Aorta (tissue), 5 donors: ENCODE measurements around the gene PRDM1. TPM values are rescaled to one million over a fixed set of nuclear protein-coding genes. Genes with fewer than 3 reads are reported as not detected.

Experiments used
- ATAC-seq: fragments of 200-7000 bp; cut with Tn5 transposase; one replicate; pipeline ENCODE4 v1.9.1; 2022; ENCODE audit warnings: moderate library complexity; ENCODE audit not compliant: low FRiP score
- DNase-seq, 2 donors: peaks; one replicate each; pipeline ENCODE4 v3.0.0-alpha.2; 2020
- H3K27ac ChIP-seq, 2 donors: one replicate each; pipeline ENCODE4 v1.5.1; 2013; ENCODE audit warnings: low read length in 2 of 2, mild to moderate bottlenecking in 2 of 2, moderate library complexity in 2 of 2, control low read depth in 1 of 2, inconsistent platforms in 1 of 2, low read depth in 1 of 2
- H3K27me3 ChIP-seq, 2 donors: one replicate each; pipeline ENCODE4 v1.6.1; 2013; ENCODE audit warnings: control low read depth in 1 of 2, low read length in 1 of 2, mild to moderate bottlenecking in 1 of 2, moderate library complexity in 1 of 2; ENCODE audit not compliant: insufficient read depth in 2 of 2, control insufficient read depth in 1 of 2
- H3K36me3 ChIP-seq, 2 donors: one replicate each; pipeline ENCODE4 v1.6.1; 2013; ENCODE audit warnings: control low read depth in 1 of 2, low read length in 1 of 2, mild to moderate bottlenecking in 1 of 2; ENCODE audit not compliant: insufficient read depth in 2 of 2, control insufficient read depth in 1 of 2
- H3K4me1 ChIP-seq, 2 donors: one replicate each; pipeline ENCODE4 v1.6.1; 2013; ENCODE audit warnings: low read length in 2 of 2, control low read depth in 1 of 2, mild to moderate bottlenecking in 1 of 2, moderate library complexity in 1 of 2; ENCODE audit not compliant: insufficient read depth in 2 of 2, control insufficient read depth in 1 of 2
- H3K4me3 ChIP-seq, 2 donors: one replicate each; pipeline ENCODE4 v1.5.1; 2013; ENCODE audit warnings: low read length in 2 of 2, control low read depth in 1 of 2, mild to moderate bottlenecking in 1 of 2
- H3K9me3 ChIP-seq: one replicate; pipeline ENCODE4 v1.6.1; 2013; ENCODE audit warnings: mild to moderate bottlenecking, low read length; ENCODE audit not compliant: control insufficient read depth
- WGBS, 2 donors: extraction: QIAGEN DNeasy Blood & Tissue Kit; methylation state at CpG; one replicate each; pipeline ENCODE4 v1.1.7; 2013; 5-methylcytosine and 5-hydroxymethylcytosine counted together
- intact Hi-C, 2 donors: fragments of 100-400 bp; cut with DNase I; formaldehyde crosslinking; loops; one replicate each; pipeline versions ENCODE4 v1.14.2 to v1.15.0; 2022
- long read RNA-seq, 2 donors: library from polyadenylated mRNA; unstranded; transcript quantifications; one replicate each; pipeline ENCODE4 v2.0.0, GENCODE V29; 2020 to 2021
- polyA plus RNA-seq, 2 donors: library from polyadenylated mRNA; stranded (reverse); fragments of 200-250 nt; gene quantifications; one replicate each; pipeline ENCODE4 v1.2.3, GENCODE V29; 2013
- total RNA-seq, 2 donors: library from RNA; stranded (reverse); fragmentation: NEBNext Ultra II Directional; extraction: Animal tissue kit (Norgen Biotek cat#: 25700); gene quantifications; one replicate each; pipeline ENCODE4 v1.2.1, GENCODE V29; 2021
- donor health status: healthy with polysubstance abuse.
- donor health status: Bipolar disorder and iron deficiency.
- donor health status: DM: no; HTN: no; CAD: no.
- donor health status: DM: no; HTN: no; CAD: no.
- donor health status: DM: yes; HTN: yes; CAD: no.

PRDM1 gene
- total RNA-seq, result 10 to 100 TPM in 1 of 2 donors, 1 to 10 TPM in 1; 6.0 to 10.5 TPM
- polyA plus RNA-seq, result 1 to 10 TPM in 1 of 2 donors, under 1 TPM in 1; 0.23 to 1.0 TPM
- long read RNA-seq, donor 1, partial matches to known transcripts, result 2 of 4 reads
- long read RNA-seq, donor 1, other reads (novel, unspliced or antisense), result 2 of 4 reads
- long read RNA-seq, donor 2, result 0 reads

DNA sequence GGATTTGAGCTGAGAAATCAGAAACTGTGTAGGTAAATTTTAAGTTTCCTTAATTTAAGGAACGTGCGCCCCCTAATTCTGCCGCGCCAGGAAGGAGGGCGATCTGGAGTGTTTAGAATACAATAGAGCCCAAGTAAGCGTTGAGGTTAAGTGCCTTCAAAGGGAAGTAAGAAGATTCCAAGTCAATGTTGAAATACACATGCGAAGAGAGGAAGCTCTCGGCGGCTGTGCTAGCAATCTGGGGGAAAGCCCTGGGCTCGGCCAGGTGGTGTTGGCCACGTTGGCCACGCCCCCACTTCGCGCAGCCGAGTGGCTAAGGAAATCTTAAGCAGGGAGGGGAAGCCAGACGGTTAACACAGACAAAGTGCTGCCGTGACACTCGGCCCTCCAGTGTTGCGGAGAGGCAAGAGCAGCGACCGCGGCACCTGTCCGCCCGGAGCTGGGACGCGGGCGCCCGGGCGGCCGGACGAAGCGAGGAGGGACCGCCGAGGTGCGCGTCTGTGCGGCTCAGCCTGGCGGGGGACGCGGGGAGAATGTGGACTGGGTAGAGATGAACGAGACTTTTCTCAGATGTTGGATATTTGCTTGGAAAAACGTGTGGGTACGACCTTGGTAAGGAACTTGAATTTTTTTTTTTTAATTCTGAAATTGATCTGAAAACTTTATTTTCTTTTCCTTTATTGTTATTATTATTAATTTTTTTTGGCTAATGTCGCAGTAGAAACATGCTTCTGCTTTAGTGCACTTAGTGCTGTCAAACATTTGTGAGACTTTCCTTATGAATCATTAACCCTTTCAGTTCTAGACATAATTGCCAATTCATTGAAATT is at the start of gene PRDM1:
PRDM1 (plus strand) TSS at position 353 of the 830 bp plus-strand sequence; CDS start at position 571, 218 bp downstream.
- DNase-seq (peak; percentile 84 to 90), ATAC-seq (peak; percentile 70)
- intact Hi-C loops, result no loop called here
- H3K9me3 ChIP-seq, result no peaks in the 10 kb centered on the region
- WGBS, 2 donors, result 1 to 2% methylated on average over 44 of the region's 44 CpGs
- no peak within 1 kb of the TSS for H3K27ac ChIP-seq
- peak within 1 kb of the TSS; percentile 3 to 32 for H3K4me3 ChIP-seq
- no peaks in the 10 kb centered on the region for H3K27me3 ChIP-seq
- no peaks in the 10 kb centered on the region for H3K4me1 ChIP-seq
- H3K36me3 ChIP-seq, result no peaks in the 10 kb centered on the region

DNA sequence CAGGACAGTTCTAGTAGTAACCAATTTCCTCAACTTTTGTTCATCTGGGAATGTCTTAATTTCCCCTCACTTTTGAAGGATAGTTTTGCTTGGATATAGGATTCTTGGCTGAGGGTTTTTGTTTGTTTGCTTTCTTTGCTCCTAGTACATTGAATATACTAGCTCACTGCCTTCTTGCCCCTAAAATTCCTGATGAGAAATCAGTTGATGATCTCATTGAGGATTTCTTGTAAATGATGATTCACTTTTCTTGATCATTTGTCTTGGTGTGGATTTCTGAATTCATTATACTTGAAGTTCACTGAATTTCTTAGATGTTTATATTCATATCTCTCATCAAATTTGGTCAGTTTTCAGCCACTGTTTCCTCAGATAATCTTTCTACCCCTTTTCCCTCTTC is 49.1 kb upstream of the PRDM1 start:
- H3K9me3 ChIP-seq, result no peaks in the 10 kb centered on the region
- H3K36me3 ChIP-seq, result no peaks in the 10 kb centered on the region
- H3K4me1 ChIP-seq, result no peaks in the 10 kb centered on the region
- intact Hi-C loops, result no loop called here
- DNase-seq (no peak), ATAC-seq (no peak)
- H3K27ac ChIP-seq, result no peak overlapping the region
- H3K27me3 ChIP-seq, result no peaks in the 10 kb centered on the region
- no peak overlapping the region for H3K4me3 ChIP-seq

DNA sequence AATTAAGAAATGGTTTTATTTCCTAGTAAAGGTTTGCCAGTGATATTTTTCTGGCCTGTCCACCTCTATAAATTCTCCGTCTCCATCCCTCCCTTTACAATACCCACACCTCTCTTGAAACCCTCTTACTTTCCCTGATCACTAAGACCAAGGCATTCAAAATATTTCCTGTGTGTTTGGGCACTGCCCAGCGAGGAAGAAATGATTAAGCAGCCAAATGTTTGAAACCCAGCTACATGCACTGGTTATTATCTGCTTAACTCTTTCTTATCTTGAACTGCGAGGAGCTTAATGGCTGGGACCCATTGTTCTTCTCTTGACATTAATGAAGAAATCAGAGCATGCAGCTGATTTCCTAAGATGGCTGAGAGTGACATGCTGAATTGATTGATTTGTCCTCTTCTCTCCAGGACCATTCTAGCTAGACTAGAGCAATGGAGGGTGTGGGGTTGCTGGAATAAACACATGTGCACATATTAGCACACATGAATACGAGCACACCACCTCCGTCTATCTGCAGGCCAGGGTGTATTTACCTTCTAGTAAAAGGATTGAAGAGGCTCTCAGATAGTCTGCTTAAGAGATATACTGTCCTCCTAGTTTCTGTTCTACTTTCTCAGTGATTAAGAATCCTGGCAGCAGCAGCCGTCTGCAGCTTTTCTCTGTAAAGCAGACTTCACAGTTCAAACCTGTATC is 46.1 kb upstream of the PRDM1 start:
- H3K36me3 ChIP-seq, result no peaks in the 10 kb centered on the region
- intact Hi-C loops, result no loop called here
- no peaks in the 10 kb centered on the region for H3K9me3 ChIP-seq
- H3K4me3 ChIP-seq, result no peak overlapping the region
- WGBS, 2 donors, result 42 to 48% methylated on average over 6 of the region's 6 CpGs
- DNase-seq (no peak), ATAC-seq (no peak)
- no peaks in the 10 kb centered on the region for H3K4me1 ChIP-seq
- no peaks in the 10 kb centered on the region for H3K27me3 ChIP-seq
- no peak overlapping the region for H3K27ac ChIP-seq

DNA sequence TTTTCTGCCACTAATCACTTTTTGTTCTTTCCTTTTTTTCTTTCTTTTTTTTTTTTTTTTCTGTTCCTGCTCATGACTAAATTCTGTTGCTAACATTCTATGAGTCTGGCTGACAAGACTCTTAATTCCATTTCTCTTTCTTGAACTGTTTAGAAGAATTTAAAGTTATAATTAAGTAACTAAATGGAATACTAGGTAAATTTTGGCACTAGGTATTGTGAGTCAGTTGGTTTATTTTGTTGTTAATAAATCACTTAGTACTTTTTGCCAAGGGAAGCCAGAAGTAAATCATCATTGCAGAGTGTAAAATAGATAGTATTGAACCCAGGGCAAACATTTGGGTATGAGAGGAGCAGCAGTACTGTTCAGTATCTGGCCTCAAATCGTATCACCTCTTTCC is 42.0 kb upstream of the PRDM1 start:
- intact Hi-C loops, result no loop called here
- Histone ChIP-seq H3K27ac (no peak overlapping the region), H3K4me1 (no peaks in the 10 kb centered on the region), H3K27me3 (no peaks in the 10 kb centered on the region), H3K4me3 (no peak overlapping the region), H3K9me3 (no peaks in the 10 kb centered on the region), H3K36me3 (no peaks in the 10 kb centered on the region)
- WGBS, 2 donors, result 75 to 87% methylated on average over 1 of the region's 1 CpG
- ATAC-seq (no peak), DNase-seq (no peak)

DNA sequence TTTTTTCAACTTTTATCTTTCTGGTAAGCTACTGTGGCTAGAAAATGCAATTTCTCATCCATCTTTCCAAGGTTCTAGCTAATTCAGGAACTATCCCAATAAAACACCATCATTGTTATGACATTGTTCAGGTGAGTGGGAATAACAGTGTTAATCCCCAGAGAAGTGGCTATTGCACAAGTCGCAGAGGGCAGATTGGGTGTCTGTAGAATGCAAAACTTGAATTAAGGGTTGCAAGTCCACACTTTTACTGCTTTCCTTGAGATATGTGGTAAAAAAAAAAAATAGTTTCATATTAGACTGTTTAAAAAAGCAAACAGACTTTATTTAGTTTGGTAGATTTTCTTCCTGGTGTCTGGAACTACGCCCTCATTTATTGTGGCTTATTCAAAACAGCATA is 41.1 kb upstream of the PRDM1 start:
- 32 to 33% methylated on average over 2 of the region's 2 CpGs for WGBS, 2 donors
- H3K36me3 ChIP-seq, result no peaks in the 10 kb centered on the region
- DNase-seq (no peak), ATAC-seq (no peak)
- H3K4me3 ChIP-seq, result no peak overlapping the region
- no peaks in the 10 kb centered on the region for H3K9me3 ChIP-seq
- H3K27me3 ChIP-seq, result no peaks in the 10 kb centered on the region
- intact Hi-C loops, result no loop called here
- no peaks in the 10 kb centered on the region for H3K4me1 ChIP-seq
- no peak overlapping the region for H3K27ac ChIP-seq

DNA sequence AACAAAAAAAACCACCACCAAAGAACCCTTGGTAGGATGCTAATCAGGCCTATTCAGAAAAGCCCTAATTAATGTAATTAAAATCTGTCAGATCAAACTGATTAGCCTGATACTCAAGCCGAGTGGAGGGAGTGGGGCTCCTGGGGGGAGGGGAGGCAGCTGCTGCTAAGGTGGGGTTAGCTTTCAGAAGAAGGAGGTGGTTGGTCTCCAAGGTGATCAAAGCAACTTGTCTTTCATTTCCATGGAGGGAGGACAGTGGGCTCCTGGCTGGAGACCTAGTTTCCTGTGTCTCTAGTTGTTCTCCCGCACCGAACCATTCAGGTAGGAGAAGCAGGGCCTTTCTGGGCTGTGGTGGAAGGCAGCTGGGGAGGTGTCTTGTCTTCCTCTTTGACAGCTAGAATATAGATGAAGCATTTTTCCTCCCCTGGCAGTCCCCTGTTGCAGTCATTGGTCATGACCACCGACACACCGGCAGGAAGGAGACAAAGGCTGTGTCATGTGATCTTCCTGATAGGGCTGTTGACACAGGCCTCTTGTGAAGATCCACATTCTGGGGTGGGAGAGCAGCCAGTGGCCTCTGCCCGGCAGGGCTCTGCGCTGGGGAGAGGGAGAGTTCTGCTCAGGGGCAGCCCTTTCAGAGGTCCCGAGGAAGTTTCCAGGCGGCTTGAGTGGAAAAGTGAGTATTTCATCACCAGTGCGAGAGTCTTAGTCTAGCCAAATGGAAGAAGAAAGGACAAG is 39.9 kb upstream of the PRDM1 start:
- Histone ChIP-seq H3K27me3 (no peaks in the 10 kb centered on the region), H3K36me3 (no peaks in the 10 kb centered on the region), H3K27ac (no peak overlapping the region), H3K4me3 (no peak overlapping the region), H3K9me3 (no peaks in the 10 kb centered on the region), H3K4me1 (no peaks in the 10 kb centered on the region)
- 72 to 74% methylated on average over 10 of the region's 10 CpGs for WGBS, 2 donors
- intact Hi-C loops, result no loop called here
- ATAC-seq, result no peak
- DNase-seq, result no peak

DNA sequence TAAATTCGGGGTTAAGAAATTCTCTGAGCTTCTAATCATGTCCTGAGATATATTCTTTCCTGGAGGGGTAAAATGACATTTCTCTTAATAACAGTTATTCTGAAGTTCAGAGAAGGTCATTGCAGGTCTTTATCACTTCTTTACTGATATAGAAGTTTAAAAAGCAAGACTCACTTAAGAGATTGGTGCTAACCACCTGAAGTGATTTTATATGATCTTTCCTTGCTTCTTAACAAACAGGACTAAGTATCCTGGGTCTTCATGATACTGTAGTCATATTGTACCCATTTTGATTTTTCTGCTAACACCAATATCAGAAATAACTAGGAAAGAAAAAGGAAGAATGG is 39.3 kb upstream of the PRDM1 start:
- DNase-seq (no peak), ATAC-seq (no peak)
- WGBS, 2 donors, result 74 to 85% methylated on average over 1 of the region's 1 CpG
- Histone ChIP-seq H3K4me1 (no peaks in the 10 kb centered on the region), H3K36me3 (no peaks in the 10 kb centered on the region), H3K4me3 (no peak overlapping the region), H3K9me3 (no peaks in the 10 kb centered on the region), H3K27ac (no peak overlapping the region), H3K27me3 (no peaks in the 10 kb centered on the region)
- intact Hi-C loops, result no loop called here

DNA sequence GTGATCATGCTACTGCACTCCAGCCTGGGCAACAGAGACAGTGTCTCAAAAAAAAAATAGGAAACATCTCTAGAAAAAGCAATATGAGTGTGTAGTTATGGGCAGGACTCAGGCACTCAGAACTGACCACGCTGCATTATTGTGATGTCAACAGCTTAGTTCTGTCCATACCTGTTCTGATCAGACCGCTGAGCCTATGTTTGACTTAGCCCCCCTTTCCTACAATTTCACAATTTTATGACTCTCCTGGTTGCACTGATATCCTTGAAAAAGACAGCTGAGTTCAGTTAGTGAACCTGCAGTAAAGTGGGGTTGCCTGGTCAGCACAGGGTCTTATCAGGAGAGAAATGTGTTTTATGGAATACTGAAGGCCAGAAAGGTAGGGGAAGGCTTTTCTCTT is 37.8 kb upstream of the PRDM1 start:
- Histone ChIP-seq H3K9me3 (no peaks in the 10 kb centered on the region), H3K4me1 (no peaks in the 10 kb centered on the region), H3K27ac (no peak overlapping the region), H3K36me3 (no peaks in the 10 kb centered on the region), H3K4me3 (no peak overlapping the region), H3K27me3 (no peaks in the 10 kb centered on the region)
- no peak for DNase-seq
- 88 to 95% methylated on average over 2 of the region's 2 CpGs for WGBS, 2 donors
- intact Hi-C loops, result no loop called here
- no peak for ATAC-seq
